Fibroblast of gingiva (primary cell): ENCODE data around the gene SFTPA2.
"Not testable (repeated sequence)": the region's sequence is repeated elsewhere in the genome, so short reads cannot be mapped to it uniquely, and the experiment has no call there.

Experiments
- DNase-seq: peaks from one replicate; pipeline ENCODE4 v3.0.0-alpha.2; 2011; ENCODE audit warnings: low read depth

The SFTPA2 gene

DNA sequence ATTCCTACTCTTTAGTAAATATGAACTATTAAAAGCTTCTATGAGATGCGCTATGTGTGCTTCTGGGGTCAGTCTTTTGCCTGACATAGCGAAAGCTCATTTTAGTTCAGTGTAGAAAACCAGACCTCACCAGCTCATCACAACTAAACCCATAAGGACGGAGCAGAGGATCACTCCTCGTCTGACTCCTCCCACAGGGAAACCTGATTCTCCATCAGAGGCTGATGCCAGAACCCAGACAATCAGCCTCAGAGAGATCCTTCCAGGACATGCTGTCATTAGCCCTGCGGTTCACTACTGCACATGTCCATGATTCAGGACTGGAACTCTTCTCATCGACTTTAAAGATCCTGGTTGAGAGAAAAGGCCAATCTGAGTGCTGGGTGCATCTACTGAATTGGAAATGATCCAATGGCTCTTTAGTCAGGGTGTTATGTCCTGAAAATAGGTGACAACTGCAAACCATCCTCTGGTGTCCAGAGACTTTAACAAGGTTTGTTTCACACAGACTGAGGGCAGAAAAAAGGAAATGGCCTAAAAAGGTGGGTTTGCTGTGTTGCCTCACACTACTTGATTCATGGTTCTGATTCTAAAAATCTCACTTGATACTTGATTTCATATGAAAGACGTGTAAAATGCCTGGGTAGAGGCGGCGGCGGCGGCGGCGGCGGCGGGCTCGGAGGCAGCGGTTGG, 48.2 kb downstream of the SFTPA2 start, which contains the start of gene EIF5AL1:
Gene EIF5AL1 (plus strand): TSS at position 643 of the 693 bp plus-strand sequence. CDS start 117 bp downstream, outside the sequence.
- DNase-seq = not testable (repeated sequence)

- not testable (repeated sequence) for DNase-seq
Measured at GRCh38 chr10:79509934-79510508, 50.2 kb downstream of the SFTPA2 start.

DNA sequence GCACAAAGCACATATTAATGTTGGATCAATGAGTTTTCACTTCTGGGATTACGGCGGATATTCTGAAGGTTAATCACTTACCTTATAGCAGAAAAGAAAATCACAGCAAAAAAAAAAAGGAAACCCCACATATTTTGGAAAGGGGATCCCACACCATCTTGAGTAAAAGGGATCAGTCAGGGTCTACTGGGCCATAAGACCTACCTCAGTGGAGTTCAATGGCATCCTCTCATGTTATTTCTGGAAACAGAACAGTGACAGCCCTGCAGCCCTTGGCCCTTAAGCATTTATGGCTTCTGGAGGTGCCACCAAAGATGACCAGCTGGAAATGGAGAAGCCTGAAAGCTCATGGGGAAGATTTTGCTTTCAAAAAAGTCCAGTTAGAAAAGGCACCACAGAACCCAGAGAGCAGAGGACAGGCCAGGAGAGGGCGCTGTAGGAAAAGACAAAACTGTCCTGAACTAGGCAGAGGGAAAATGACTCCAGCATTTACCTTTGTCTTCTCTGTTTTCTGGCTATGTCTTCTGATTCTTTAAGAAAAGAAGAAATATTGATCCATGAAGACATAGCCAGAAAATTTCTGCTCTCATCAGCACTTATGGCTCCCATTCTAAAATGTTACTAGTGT, 50.8 kb downstream of the SFTPA2 start:
- DNase-seq = not testable (repeated sequence)

GRCh38 chr10:79508245-79508644, 52.0 kb downstream of the SFTPA2 start:
- DNase-seq = not testable (repeated sequence)

DNA sequence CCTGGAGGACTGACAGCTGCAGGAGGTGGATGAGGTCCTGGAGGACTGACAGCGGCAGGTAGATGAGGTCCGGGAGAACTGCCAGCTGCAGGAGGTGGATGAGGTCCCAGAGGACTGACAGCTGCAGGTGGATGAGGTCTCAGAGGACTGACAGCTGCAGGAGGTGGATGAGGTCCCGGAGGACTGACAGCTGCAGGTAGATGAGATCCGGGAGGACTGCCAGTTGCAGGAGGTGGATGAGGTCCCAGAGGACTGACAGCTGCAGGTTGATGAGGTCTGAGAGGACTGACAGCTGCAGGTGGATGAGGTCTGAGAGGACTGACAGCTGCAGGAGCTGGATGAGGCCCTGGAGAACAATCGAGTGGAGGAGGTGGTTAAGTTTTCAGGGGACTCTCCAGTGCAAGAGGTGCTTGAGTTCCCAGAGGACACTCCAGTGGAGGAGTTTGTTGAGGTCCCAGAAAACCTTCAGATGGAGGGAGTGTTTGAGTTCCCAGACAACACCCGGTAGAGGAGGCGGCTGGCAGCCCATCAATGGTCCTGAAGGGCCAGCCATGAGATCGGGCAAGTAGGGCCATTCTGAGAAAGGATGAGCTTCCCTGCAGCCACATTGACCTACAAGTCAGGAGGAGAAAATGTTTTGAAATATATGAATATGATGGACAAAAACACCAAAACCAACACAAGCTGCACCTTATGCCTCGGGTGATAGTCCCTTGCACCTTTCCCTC, 52.6 kb downstream of the SFTPA2 start:
- no peak for DNase-seq
